ENCODE data around the gene DUSP14. TPM values are rescaled to one million over a fixed set of nuclear protein-coding genes. Genes with fewer than 3 reads are reported as not detected.

DUSP14 gene
- total RNA-seq, 1 donor from 2014 or later = 21.4 TPM

- no peaks in the 10 kb centered on the region for H3K9me3 Mint-ChIP-seq
- H3K4me1 Mint-ChIP-seq (ENCODE audit: low read depth) = peaks cover 13% of the 10 kb centered on the region
- H3K27ac Mint-ChIP-seq = no peak overlapping the region
- intact Hi-C loops (cut with micrococcal nuclease) = no loop called here
- H3K4me3 Mint-ChIP-seq = no peak overlapping the region
- peaks cover 37% of the 10 kb centered on the region for H3K36me3 Mint-ChIP-seq (ENCODE audit: low read depth)
- no peak for DNase-seq (ENCODE audit: low spot score)
- H3K27me3 Mint-ChIP-seq (ENCODE audit: insufficient read depth) = no peaks in the 10 kb centered on the region
Observed at GRCh38 chr17:37470181-37470580, 19.5 kb upstream of the DUSP14 start.

- Mint-ChIP-seq H3K4me3 (no peak overlapping the region), H3K36me3 (ENCODE audit: low read depth) (peaks cover 47% of the 10 kb centered on the region), H3K4me1 (ENCODE audit: low read depth) (peaks cover 4% of the 10 kb centered on the region), H3K9me3 (no peaks in the 10 kb centered on the region), H3K27ac (no peak overlapping the region), H3K27me3 (ENCODE audit: insufficient read depth) (no peaks in the 10 kb centered on the region)
- no peak for DNase-seq (ENCODE audit: low spot score)
- intact Hi-C loops (cut with micrococcal nuclease) = no loop called here
Observed at GRCh38 chr17:37475731-37476420, 13.8 kb upstream of the DUSP14 start.

GRCh38 chr17:37476431-37477120 lies 13.1 kb upstream of the DUSP14 start:
- H3K4me1 Mint-ChIP-seq (ENCODE audit: low read depth) = peaks cover 4% of the 10 kb centered on the region
- H3K4me3 Mint-ChIP-seq = no peak overlapping the region
- intact Hi-C loops (cut with micrococcal nuclease) = no loop called here
- H3K27me3 Mint-ChIP-seq (ENCODE audit: insufficient read depth) = no peaks in the 10 kb centered on the region
- no peak overlapping the region for H3K27ac Mint-ChIP-seq
- peaks cover 43% of the 10 kb centered on the region for H3K36me3 Mint-ChIP-seq (ENCODE audit: low read depth)
- no peaks in the 10 kb centered on the region for H3K9me3 Mint-ChIP-seq
- no peak for DNase-seq (ENCODE audit: low spot score)

- Mint-ChIP-seq H3K4me1 (ENCODE audit: low read depth) (peaks cover 6% of the 10 kb centered on the region), H3K4me3 (no peak overlapping the region)
Observed at GRCh38 chr17:37478187-37478586, 11.5 kb upstream of the DUSP14 start.

GRCh38 chr17:37479025-37479424 lies 10.7 kb upstream of the DUSP14 start:
- Mint-ChIP-seq H3K4me1 (ENCODE audit: low read depth) (peaks cover 10% of the 10 kb centered on the region), H3K27ac (no peak overlapping the region), H3K27me3 (ENCODE audit: insufficient read depth) (no peaks in the 10 kb centered on the region), H3K9me3 (no peaks in the 10 kb centered on the region), H3K36me3 (ENCODE audit: low read depth) (peaks cover 39% of the 10 kb centered on the region), H3K4me3 (no peak overlapping the region)
- intact Hi-C loops (cut with micrococcal nuclease) = no loop called here
- DNase-seq (ENCODE audit: low spot score) = no peak

More at GRCh38 chr17:37478187-37478586, 11.5 kb upstream of the DUSP14 start:
- Mint-ChIP-seq H3K9me3 (no peaks in the 10 kb centered on the region), H3K27ac (no peak overlapping the region), H3K27me3 (ENCODE audit: insufficient read depth) (no peaks in the 10 kb centered on the region), H3K36me3 (ENCODE audit: low read depth) (peaks cover 43% of the 10 kb centered on the region)
- intact Hi-C loops (cut with micrococcal nuclease) = no loop called here
- no peak for DNase-seq (ENCODE audit: low spot score)

GRCh38 chr17:37480427-37480826 lies 9.3 kb upstream of the DUSP14 start:
- peaks cover 10% of the 10 kb centered on the region for H3K4me1 Mint-ChIP-seq (ENCODE audit: low read depth)
- DNase-seq (ENCODE audit: low spot score) = no peak
- peaks cover 36% of the 10 kb centered on the region for H3K36me3 Mint-ChIP-seq (ENCODE audit: low read depth)
- no peak overlapping the region for H3K27ac Mint-ChIP-seq
- intact Hi-C loops (cut with micrococcal nuclease) = no loop called here
- no peaks in the 10 kb centered on the region for H3K27me3 Mint-ChIP-seq (ENCODE audit: insufficient read depth)
- H3K4me3 Mint-ChIP-seq = no peak overlapping the region
- H3K9me3 Mint-ChIP-seq = no peaks in the 10 kb centered on the region

- intact Hi-C loops (cut with micrococcal nuclease) = no loop called here
- Mint-ChIP-seq H3K9me3 (no peaks in the 10 kb centered on the region), H3K27me3 (ENCODE audit: insufficient read depth) (no peaks in the 10 kb centered on the region), H3K4me3 (no peak overlapping the region), H3K4me1 (ENCODE audit: low read depth) (peaks cover 10% of the 10 kb centered on the region), H3K27ac (no peak overlapping the region), H3K36me3 (ENCODE audit: low read depth) (peaks cover 32% of the 10 kb centered on the region)
- DNase-seq (ENCODE audit: low spot score) = no peak
Observed at GRCh38 chr17:37481001-37481665, 8.6 kb upstream of the DUSP14 start.

- Mint-ChIP-seq H3K9me3 (no peaks in the 10 kb centered on the region), H3K27me3 (ENCODE audit: insufficient read depth) (no peaks in the 10 kb centered on the region), H3K27ac (peak overlapping the region; percentile 27), H3K4me3 (no peak overlapping the region), H3K4me1 (ENCODE audit: low read depth) (peaks cover 18% of the 10 kb centered on the region), H3K36me3 (ENCODE audit: low read depth) (peaks cover 20% of the 10 kb centered on the region)
- DNase-seq (ENCODE audit: low spot score) = no peak
- intact Hi-C loops (cut with micrococcal nuclease) = no loop called here
Observed at GRCh38 chr17:37483311-37484039, 6.2 kb upstream of the DUSP14 start.

GRCh38 chr17:37485938-37486570 lies 3.6 kb upstream of the DUSP14 start:
- intact Hi-C loops (cut with micrococcal nuclease) = no loop called here

GRCh38 chr17:37488009-37488604 lies 1.6 kb upstream of the DUSP14 start:
- DNase-seq (ENCODE audit: low spot score) = no peak
- intact Hi-C loops (cut with micrococcal nuclease) = loop anchor here (2.0 kb wide), 3 partner anchors 57 to 129 kb away; partner anchors contain the start of gene SYNRG
- H3K9me3 Mint-ChIP-seq = no peaks in the 10 kb centered on the region
- H3K27me3 Mint-ChIP-seq (ENCODE audit: insufficient read depth) = peaks cover 3% of the 10 kb centered on the region
- H3K4me1 Mint-ChIP-seq (ENCODE audit: low read depth) = peaks cover 53% of the 10 kb centered on the region
- H3K4me3 Mint-ChIP-seq = peak overlapping the region; percentile 94
- peaks cover 10% of the 10 kb centered on the region for H3K36me3 Mint-ChIP-seq (ENCODE audit: low read depth)
- peak overlapping the region; percentile 69 for H3K27ac Mint-ChIP-seq

More at GRCh38 chr17:37485938-37486570, 3.6 kb upstream of the DUSP14 start:
- Mint-ChIP-seq H3K4me1 (ENCODE audit: low read depth) (peaks cover 35% of the 10 kb centered on the region), H3K27me3 (ENCODE audit: insufficient read depth) (peaks cover 3% of the 10 kb centered on the region), H3K9me3 (no peaks in the 10 kb centered on the region), H3K36me3 (ENCODE audit: low read depth) (peaks cover 12% of the 10 kb centered on the region), H3K4me3 (no peak overlapping the region), H3K27ac (no peak overlapping the region)
- DNase-seq (ENCODE audit: low spot score) = no peak

GRCh38 chr17:37488607-37489196 lies 989 bp upstream of the DUSP14 start:
- Mint-ChIP-seq H3K27ac (peak overlapping the region; percentile 94), H3K27me3 (ENCODE audit: insufficient read depth) (peaks cover 3% of the 10 kb centered on the region)

More at GRCh38 chr17:37488607-37489196, 989 bp upstream of the DUSP14 start:
- Mint-ChIP-seq H3K9me3 (no peaks in the 10 kb centered on the region), H3K36me3 (ENCODE audit: low read depth) (peaks cover 9% of the 10 kb centered on the region), H3K4me1 (ENCODE audit: low read depth) (peaks cover 53% of the 10 kb centered on the region), H3K4me3 (peak overlapping the region; percentile 94)
- intact Hi-C loops (cut with micrococcal nuclease) = loop anchor here (2.0 kb wide), 3 partner anchors 58 to 130 kb away; partner anchors contain the start of gene SYNRG
- DNase-seq (ENCODE audit: low spot score) = peak; percentile 30

Measured in activated T-helper 1 cell treated with anti-CD3 and anti-CD28 coated beads, Interleukin-12 subunit alpha, Interleukin-12 subunit beta, Interleukin-2, Interleukin-4 antibody, amounts not matched to agents 30 ng/mL and 10 ng/mL and 1 ng/mL, durations not matched to agents 14 hours and 24 hours and 36 hours (primary cell).